AG09319 (cell line): ENCODE data around the gene SLC22A13.

ENCODE experiments used
- DNase-seq: peaks from one replicate; pipeline ENCODE4 v3.0.0-alpha.2; 2010; ENCODE audit warnings: low read depth; ENCODE audit errors: extremely low read depth
- TF ChIP-seq, protein P1 (sequence below): IDR thresholded peaks from 2 replicates; pipeline ENCODE4 v1.5.1; 2011; ENCODE audit warnings: low read depth, mild to moderate bottlenecking, inconsistent platforms, low read length, moderate library complexity

SLC22A13 gene

DNA sequence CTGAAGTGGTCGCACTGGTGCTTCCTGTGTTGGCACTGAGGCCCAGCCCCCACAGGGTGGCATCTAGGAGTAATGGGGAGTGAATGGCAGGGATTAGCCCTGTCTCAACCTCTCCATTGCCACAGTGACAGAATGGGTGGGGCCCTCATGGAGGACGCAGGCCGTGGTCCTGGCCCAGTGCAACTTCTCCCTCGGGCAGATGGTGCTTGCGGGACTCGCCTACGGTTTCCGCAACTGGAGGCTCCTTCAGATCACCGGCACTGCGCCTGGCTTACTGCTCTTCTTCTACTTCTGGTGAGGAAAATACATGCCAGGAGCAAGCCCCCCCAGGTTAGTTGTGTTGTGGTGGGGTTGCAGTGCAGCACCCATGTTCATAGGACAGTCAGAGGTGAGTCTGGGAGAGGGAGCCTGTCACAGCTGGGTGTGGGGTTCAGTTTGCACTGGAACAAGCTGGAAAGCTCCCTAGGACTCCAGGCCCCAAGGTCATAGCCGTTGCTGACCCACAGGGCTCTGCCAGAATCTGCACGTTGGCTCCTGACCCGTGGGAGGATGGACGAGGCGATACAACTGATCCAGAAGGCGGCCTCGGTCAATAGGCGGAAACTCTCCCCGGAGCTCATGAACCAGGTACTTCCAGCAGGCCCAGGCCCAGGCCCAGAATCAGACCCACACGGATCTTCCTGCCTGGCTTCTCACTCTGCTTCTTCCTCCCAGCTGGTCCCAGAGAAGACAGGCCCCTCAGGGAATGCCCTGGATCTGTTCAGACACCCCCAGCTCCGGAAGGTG lies 9.4 kb downstream of the SLC22A13 start:
- TF ChIP-seq, protein P1, sequence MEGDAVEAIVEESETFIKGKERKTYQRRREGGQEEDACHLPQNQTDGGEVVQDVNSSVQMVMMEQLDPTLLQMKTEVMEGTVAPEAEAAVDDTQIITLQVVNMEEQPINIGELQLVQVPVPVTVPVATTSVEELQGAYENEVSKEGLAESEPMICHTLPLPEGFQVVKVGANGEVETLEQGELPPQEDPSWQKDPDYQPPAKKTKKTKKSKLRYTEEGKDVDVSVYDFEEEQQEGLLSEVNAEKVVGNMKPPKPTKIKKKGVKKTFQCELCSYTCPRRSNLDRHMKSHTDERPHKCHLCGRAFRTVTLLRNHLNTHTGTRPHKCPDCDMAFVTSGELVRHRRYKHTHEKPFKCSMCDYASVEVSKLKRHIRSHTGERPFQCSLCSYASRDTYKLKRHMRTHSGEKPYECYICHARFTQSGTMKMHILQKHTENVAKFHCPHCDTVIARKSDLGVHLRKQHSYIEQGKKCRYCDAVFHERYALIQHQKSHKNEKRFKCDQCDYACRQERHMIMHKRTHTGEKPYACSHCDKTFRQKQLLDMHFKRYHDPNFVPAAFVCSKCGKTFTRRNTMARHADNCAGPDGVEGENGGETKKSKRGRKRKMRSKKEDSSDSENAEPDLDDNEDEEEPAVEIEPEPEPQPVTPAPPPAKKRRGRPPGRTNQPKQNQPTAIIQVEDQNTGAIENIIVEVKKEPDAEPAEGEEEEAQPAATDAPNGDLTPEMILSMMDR, result no peak
- no peak for DNase-seq

DNA sequence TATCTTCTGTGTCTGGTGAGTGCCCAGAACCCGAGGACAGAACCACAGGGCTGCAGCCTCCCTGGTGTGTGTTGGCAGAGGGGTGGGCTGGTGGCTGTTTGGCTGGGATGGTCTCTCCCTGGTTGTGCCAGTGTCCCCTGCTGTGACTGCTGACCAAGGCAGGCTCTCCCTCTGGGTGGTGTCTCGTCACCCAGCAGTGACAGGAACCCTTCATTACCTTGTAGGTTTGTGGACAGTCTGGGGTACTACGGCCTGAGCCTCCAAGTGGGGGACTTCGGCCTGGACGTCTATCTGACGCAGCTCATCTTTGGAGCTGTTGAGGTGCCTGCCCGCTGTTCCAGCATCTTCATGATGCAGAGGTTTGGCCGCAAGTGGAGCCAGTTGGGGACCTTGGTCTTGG lies 10.0 kb downstream of the SLC22A13 start:
- TF ChIP-seq, protein P1, result no peak
- no peak for DNase-seq

DNA sequence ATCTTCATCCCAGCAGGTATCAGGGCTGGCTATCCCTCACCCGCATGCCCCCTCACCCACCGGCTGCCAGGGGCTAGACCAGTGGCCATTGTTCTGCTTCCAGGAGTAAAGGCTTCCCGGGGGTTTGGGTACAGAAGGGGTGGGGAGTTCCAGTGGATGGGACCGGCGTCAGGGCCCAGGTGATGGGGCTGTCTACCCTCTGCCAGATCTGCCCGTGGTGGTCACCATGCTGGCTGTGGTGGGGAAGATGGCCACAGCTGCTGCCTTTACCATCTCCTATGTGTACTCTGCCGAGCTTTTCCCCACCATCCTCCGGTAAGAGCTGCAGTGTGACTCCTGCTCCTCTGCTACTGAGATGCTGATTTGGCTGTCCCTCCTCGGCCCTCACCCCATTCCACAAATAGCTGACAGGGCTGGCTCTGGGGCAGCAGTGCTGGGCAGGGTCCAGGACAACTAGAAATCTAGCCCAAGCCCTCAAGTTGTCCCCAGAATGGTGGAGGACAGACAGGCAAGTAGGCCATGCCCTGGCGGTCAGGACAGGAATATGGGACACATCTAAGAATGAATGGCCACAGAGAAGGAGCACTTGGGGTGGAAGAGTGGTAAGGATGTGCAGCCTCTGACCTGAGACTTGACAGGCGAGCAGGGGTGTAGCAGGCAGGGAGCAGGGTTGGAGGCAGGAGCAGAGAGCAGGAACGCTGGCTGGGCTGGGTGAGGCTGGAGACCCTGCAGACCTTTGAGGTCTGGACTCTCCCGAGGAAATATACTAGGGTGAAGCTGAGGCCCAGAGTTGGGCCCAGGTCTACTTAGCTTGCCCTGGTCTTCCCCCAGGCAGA lies 10.7 kb downstream of the SLC22A13 start:
- no peak for DNase-seq
- TF ChIP-seq, protein P1, result no peak

DNA sequence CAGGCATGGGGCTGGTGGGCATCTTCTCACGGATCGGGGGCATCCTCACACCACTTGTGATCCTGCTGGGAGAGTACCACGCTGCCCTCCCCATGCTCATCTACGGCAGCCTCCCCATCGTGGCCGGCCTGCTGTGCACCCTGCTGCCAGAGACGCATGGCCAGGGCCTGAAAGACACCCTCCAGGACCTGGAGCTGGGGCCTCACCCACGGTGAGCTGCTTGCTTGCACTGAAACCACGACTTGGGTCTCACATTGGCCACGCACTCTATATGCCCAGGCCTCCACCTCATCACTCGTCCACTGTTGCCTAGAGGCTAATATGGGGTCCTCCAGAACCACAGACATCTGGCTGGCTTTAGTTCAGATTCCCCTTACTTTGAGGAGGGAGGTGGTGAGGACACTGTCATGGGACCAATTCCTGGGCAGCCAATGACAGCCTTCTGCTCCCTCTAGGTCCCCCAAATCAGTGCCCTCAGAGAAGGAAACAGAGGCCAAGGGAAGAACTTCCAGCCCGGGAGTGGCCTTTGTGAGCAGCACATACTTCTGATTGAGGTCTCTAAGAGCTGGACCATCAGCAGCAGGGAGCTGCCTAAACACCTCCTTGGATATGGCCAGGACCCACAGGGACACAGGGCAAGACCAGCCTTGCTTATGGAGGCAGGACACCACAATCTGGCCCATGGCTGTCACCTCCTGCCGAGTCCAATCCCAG lies 11.5 kb downstream of the SLC22A13 start:
- TF ChIP-seq, protein P1, result no peak
- DNase-seq, result no peak

DNA sequence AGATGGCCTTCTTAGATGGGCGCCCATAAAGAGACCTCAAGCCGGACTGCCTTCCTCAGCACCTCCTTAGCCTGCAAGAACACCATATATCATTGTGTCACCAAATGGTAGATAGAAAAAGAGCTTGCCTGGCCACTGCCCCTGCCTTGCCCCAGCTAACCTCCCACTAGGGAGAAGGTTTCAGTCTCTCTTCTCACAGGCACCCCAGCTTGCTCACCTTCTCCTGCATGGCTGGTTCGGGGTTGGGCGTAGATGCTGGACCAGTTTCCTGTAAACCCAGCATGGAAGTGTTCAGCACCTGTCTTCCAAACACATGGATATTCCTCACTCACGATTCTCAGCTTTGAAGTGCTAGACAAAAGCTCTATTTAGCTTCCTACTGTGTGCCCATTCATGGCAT lies 13.2 kb downstream of the SLC22A13 start:
- TF ChIP-seq, protein P1, result no peak

DNA sequence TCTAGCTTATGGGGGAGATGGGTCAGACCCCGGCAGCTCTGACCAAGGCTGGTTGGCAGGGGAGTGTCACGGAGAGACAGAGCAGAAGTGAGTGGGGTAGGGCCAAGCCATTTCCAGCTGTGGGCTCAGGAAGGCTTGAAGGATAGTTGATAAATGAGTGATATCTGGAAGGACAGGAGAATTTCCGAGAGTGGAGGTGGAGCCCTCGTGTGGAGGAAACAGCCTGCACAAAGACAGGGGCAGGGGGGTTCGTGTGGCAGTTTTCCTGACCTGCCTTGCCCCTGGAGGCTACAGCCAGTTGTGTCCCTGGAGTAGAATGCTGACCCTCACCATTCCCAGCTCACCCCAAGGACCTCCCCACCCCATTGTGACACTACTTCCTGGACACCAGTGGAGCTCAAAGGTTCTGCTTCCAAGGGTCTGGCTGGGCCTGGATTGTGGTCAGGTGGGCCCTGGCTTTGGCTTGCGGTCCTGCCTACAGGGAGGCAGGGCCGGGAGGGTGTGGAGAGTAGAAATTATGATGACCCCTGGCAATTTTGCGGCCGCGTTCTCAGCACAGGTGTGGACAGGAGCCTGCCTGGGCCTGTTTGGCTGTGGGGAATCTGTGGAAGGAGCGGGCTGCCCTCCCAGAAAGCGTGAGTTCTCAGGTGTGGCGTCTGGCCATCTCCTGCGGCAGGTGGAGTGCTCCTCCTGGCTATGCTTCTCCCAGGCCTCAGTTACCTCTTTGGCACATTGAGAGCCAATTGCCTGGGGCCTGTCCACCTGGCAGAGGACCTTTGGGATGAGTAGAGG lies 16.5 kb downstream of the SLC22A13 start, which contains the start of gene SLC22A14:
SLC22A14 (plus strand) TSS at position 400 of the 792 bp plus-strand sequence. CDS start 23,733 bp downstream, outside the sequence.
- DNase-seq, result no peak
- TF ChIP-seq, protein P1, result no peak

More for the DNA sequence above, 13.2 kb downstream of the SLC22A13 start:
- DNase-seq, result no peak
